GM18517 (cell line): Measurements from ENCODE around the gene HSPA1B.

Experiments used
- ATAC-seq: cut with Tn5 transposase; IDR thresholded peaks from one replicate; pipeline ENCODE4 v1.9.1; 2021; ENCODE audit warnings: mild to moderate bottlenecking, moderate library complexity; ENCODE audit not compliant: unreplicated experiment

HSPA1B gene

GRCh38 chr6:31877125-31877650 is 49.6 kb downstream of the HSPA1B start:
- no peak for ATAC-seq

- ATAC-seq = no peak
These were observed 50.2 kb downstream of the HSPA1B start for GRCh38 chr6:31877651-31878161.

- ATAC-seq = no peak
These were observed 50.7 kb downstream of the HSPA1B start for GRCh38 chr6:31878222-31878621.

- ATAC-seq = no peak
These were observed 51.2 kb downstream of the HSPA1B start, which contains the start of gene SLC44A4 for GRCh38 chr6:31878726-31879125. Gene SLC44A4, minus strand, starts transcription at chr6:31878997. Its CDS starts 17 bp downstream, at chr6:31878980.

- no peak for ATAC-seq
These were observed 51.6 kb downstream of the HSPA1B start for GRCh38 chr6:31879143-31879542.
